ENCODE measurements around the gene CD151. TPM values are rescaled to one million over a fixed set of nuclear protein-coding genes. Genes with fewer than 3 reads are reported as not detected.

Gene CD151
- polyA plus RNA-seq, 1 experiment: 559 TPM

DNA sequence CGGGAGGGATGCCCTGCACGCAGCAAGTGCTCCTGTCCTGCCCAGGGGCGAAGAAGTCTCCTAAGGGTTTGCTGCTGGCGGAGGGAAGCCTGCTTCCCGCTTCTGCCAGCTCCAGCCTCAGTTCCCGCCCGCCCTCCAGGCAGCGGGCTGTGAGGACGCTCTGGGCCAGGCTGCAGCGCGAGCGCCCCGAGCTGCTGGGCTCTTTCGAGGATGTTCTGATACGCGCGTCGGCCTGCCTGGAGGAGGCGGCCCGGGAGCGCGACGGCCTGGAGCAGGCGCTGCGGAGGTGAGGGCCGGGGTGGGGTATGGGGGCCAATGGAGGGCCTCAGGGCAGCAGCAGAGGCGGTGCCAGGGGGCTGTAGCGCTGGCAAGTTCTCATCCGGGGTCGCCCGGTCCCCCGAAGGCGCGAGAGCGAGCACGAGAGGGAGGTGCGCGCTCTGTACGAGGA lies 2.9 kb upstream of the CD151 start:
- CTCF ChIA-PET: no interaction called here
- no peaks in the 10 kb centered on the region; the same call in 1 of the 2 replicates for H3K9me3 ChIP-seq (ENCODE audit: control insufficient read depth, insufficient read depth, low read length)
- peak overlapping the region; percentile 34 for H3K4me3 ChIP-seq (ENCODE audit: low read depth, low read length)
- H3K27me3 ChIP-seq (ENCODE audit: control insufficient read depth, insufficient read depth, low read length): no peaks in the 10 kb centered on the region
- no peak overlapping the region for H3K27ac ChIP-seq (ENCODE audit: low read depth, low read length)
- TF ChIP-seq, protein P1, sequence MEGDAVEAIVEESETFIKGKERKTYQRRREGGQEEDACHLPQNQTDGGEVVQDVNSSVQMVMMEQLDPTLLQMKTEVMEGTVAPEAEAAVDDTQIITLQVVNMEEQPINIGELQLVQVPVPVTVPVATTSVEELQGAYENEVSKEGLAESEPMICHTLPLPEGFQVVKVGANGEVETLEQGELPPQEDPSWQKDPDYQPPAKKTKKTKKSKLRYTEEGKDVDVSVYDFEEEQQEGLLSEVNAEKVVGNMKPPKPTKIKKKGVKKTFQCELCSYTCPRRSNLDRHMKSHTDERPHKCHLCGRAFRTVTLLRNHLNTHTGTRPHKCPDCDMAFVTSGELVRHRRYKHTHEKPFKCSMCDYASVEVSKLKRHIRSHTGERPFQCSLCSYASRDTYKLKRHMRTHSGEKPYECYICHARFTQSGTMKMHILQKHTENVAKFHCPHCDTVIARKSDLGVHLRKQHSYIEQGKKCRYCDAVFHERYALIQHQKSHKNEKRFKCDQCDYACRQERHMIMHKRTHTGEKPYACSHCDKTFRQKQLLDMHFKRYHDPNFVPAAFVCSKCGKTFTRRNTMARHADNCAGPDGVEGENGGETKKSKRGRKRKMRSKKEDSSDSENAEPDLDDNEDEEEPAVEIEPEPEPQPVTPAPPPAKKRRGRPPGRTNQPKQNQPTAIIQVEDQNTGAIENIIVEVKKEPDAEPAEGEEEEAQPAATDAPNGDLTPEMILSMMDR (IDR thresholded peaks at IDR 0.05; ENCODE audit: low read depth, low read length): no peak
- DNase-seq (ENCODE audit: low read depth, low spot score): no peak
- POLR2A ChIA-PET: interaction anchor here (0.6 to 3.7 kb wide), 6 partner anchors 9 to 80 kb away, joined by 3 to 28 read pairs (median 4); partner anchors contain the start of genes CEND1, PNPLA2, RPLP2 and TSPAN4

DNA sequence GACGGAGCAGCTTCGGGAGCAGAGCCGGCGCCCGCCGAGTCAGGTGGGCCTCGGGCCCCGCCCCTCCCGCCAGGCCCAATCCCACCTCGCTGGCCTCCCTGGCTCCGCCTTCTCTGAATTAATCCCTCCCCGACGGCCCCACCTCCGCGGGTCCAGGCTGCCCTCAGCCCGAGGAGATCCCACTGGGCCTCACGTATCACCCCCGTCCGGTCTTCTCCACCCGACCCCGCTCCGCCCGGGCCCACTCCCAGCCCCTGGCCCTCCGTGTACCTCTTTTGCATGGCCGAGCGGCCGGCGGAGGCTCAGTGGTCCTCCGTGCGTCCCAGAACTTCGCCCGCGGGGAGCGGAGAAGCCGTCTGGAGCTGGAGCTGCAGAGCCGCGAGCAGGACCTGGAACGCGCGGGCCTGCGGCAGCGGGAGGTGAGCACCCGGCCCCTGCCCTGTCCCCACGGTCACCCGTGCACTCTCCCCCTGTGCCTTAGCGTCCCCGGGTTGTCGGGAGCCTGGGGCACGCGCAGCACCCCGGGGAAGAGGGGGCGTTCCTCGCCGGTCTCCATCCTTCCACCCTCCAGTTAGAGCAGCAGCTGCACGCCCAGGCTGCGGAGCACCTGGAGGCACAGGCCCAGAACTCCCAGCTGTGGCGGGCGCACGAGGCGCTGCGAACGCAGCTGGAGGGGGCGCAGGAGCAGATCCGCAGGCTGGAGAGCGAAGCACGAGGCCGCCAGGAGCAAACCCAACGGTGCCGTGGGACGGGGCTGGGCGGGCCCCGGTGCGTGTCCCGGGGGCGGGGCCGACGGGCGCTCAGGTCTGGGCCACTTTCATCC lies 2.2 kb upstream of the CD151 start:
- no peak overlapping the region for H3K27ac ChIP-seq (ENCODE audit: low read depth, low read length)
- H3K9me3 ChIP-seq (ENCODE audit: control insufficient read depth, insufficient read depth, low read length): no peaks in the 10 kb centered on the region; the same call in 1 of the 2 replicates
- no peaks in the 10 kb centered on the region for H3K27me3 ChIP-seq (ENCODE audit: control insufficient read depth, insufficient read depth, low read length)
- TF ChIP-seq, protein P1 (IDR thresholded peaks at IDR 0.05; ENCODE audit: low read depth, low read length): no peak
- no peak for DNase-seq (ENCODE audit: low read depth, low spot score)
- ChIA-PET CTCF (no interaction called here), POLR2A (interaction anchor here (0.6 to 4.9 kb wide), 10 partner anchors 8 to 81 kb away, joined by 3 to 66 read pairs (median 4); partner anchors contain the start of genes CEND1, PNPLA2, POLR2L and RPLP2)
- H3K4me3 ChIP-seq (ENCODE audit: low read depth, low read length): peak overlapping the region; percentile 34; the same call in 1 of the 2 replicates

DNA sequence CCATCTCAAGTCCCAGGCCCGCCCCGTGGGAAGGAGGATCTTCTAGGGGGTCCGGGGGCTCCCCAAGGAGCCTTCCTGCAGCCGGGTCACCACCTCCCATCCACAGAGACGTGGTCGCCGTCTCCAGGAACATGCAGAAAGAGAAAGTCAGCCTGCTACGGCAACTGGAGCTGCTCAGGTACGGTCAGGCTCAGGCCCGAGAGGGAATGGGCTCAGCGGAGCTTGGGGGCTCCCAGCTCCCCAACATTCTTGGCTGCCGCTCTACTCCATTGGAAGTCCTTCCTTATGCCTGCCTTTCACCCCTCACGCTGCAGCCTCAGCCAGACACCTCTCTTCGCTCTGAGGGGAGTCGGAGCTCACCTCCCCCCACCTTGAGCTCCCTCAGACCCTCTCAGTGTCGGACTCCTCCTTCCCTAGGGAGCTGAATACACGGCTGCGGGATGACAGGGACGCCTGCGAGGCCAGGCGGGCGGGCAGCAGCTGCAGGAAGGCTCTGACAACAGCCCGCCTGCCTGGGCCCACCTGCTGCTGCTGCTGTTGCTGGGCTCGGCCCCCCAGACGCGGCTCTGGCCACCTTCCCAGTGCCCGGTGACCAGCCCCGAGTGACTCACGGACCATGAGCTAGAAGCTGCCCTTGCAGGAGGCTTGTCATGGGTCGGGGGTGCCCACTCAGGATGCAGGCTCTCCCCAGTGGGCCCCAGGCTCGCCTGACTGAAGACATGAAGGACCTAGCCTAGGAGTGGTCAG lies 1.5 kb upstream of the CD151 start:
- Histone ChIP-seq H3K4me3 (ENCODE audit: low read depth, low read length) (0 out of 2 replicates have a peak overlapping the region, but pooled peaks have one; percentile 10), H3K27ac (ENCODE audit: low read depth, low read length) (no peak overlapping the region), H3K9me3 (ENCODE audit: control insufficient read depth, insufficient read depth, low read length) (no peaks in the 10 kb centered on the region; the same call in 1 of the 2 replicates), H3K27me3 (ENCODE audit: control insufficient read depth, insufficient read depth, low read length) (no peaks in the 10 kb centered on the region)
- ChIA-PET POLR2A (interaction anchor here (0.9 to 4.9 kb wide), 4 partner anchors 12 to 28 kb away, joined by 4 to 66 read pairs (median 16); partner anchors contain the start of genes PNPLA2, POLR2L and TSPAN4), CTCF (no interaction called here)
- DNase-seq (ENCODE audit: low read depth, low spot score): no peak
- TF ChIP-seq, protein P1 (IDR thresholded peaks at IDR 0.05; ENCODE audit: low read depth, low read length): no peak

DNA sequence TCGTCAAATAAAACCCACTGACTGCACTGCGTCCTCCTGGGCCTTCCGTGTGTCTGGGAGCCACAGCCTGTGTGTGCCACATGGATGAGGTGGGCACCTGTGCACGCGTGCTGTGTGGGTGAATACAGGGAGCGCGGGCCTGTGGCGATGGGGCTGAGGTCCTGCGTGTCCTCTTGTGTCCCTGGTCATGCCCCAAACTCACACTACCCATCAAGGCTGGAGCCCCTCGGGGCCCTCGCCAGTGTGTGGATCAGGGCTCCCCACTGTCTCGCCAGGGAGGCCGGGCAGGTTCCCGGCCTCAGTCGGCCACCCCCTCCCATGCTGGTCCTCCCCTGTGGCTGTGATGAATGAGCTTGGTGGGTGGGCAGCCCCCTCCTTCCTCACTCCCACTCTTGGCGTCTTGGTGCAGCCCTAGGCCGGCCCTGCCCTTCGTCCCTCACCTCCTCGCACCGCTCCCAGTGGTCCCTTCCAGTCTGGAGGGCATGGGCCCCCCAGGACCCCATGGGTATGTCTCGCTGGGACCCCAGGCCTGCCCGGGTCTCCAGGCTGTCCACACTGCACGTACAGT lies 707 bp upstream of the CD151 start:
- ChIA-PET POLR2A (interaction anchor here (1.2 to 4.9 kb wide), 4 partner anchors 12 to 14 kb away, joined by 4 to 66 read pairs (median 25); partner anchors contain the start of genes PNPLA2, POLR2L and TSPAN4), CTCF (no interaction called here)
- H3K27ac ChIP-seq (ENCODE audit: low read depth, low read length): no peak overlapping the region
- TF ChIP-seq, protein P1 (IDR thresholded peaks at IDR 0.05; ENCODE audit: low read depth, low read length): no peak
- no peaks in the 10 kb centered on the region; the same call in 1 of the 2 replicates for H3K9me3 ChIP-seq (ENCODE audit: control insufficient read depth, insufficient read depth, low read length)
- no peak for DNase-seq (ENCODE audit: low read depth, low spot score)
- no peaks in the 10 kb centered on the region for H3K27me3 ChIP-seq (ENCODE audit: control insufficient read depth, insufficient read depth, low read length)
- H3K4me3 ChIP-seq (ENCODE audit: low read depth, low read length): peak overlapping the region; percentile 63

Data from AG04450 (cell line).